LoVo (cell line): ENCODE data around the gene ADAT2.

ENCODE experiments used
- DNase-seq: peaks from one replicate; pipeline ENCODE4 v3.0.0-alpha.2; 2016; ENCODE audit warnings: low spot score

Gene ADAT2

GRCh38 chr6:143441680-143442545, 8.6 kb downstream of the ADAT2 start:
- DNase-seq, result no peak

- DNase-seq, result no peak
Observed at GRCh38 chr6:143441010-143441409, 9.5 kb downstream of the ADAT2 start.

GRCh38 chr6:143432588-143432987, 17.9 kb downstream of the ADAT2 start:
- no peak for DNase-seq

- no peak for DNase-seq
Observed at GRCh38 chr6:143431226-143431625, 19.3 kb downstream of the ADAT2 start.

GRCh38 chr6:143429970-143430369, 20.5 kb downstream of the ADAT2 start:
- DNase-seq, result no peak

GRCh38 chr6:143427109-143427817, 23.2 kb downstream of the ADAT2 start:
- DNase-seq, result peak; percentile 41

- DNase-seq, result no peak
Observed at GRCh38 chr6:143426026-143426425, 24.5 kb downstream of the ADAT2 start.

- no peak for DNase-seq
Observed at GRCh38 chr6:143419526-143419925, 31.0 kb downstream of the ADAT2 start.

GRCh38 chr6:143414769-143415168, 35.7 kb downstream of the ADAT2 start:
- no peak for DNase-seq

GRCh38 chr6:143410859-143411270, 39.6 kb downstream of the ADAT2 start:
- no peak for DNase-seq

GRCh38 chr6:143408787-143409162, 41.7 kb downstream of the ADAT2 start:
- no peak for DNase-seq

GRCh38 chr6:143408151-143408786, 42.2 kb downstream of the ADAT2 start:
- DNase-seq, result no peak

GRCh38 chr6:143406673-143407072, 43.8 kb downstream of the ADAT2 start:
- DNase-seq, result no peak

GRCh38 chr6:143405373-143406154, 44.9 kb downstream of the ADAT2 start:
- DNase-seq, result no peak

- DNase-seq, result no peak
Observed at GRCh38 chr6:143402721-143403336, 47.7 kb downstream of the ADAT2 start.

- no peak for DNase-seq
Observed at GRCh38 chr6:143401636-143402370, 48.7 kb downstream of the ADAT2 start.

GRCh38 chr6:143401068-143401446, 49.4 kb downstream of the ADAT2 start:
- DNase-seq, result no peak

- no peak for DNase-seq
Observed at GRCh38 chr6:143400258-143401067, 50.0 kb downstream of the ADAT2 start.

GRCh38 chr6:143399775-143400174, 50.7 kb downstream of the ADAT2 start:
- DNase-seq, result no peak

GRCh38 chr6:143399176-143399575, 51.3 kb downstream of the ADAT2 start:
- DNase-seq, result no peak
